Stimulated activated CD8-positive, alpha-beta memory T cell treated with anti-CD3 and anti-CD28 coated beads, Interleukin-7, amount 100 ng/mL, for 48 hours (primary cell): ENCODE measurements around the gene NT5C3A.
"Not testable (repeated sequence)": the region's sequence is repeated elsewhere in the genome, so short reads cannot be mapped to it uniquely, and the experiment has no call there.

Source experiments
- DNase-seq, 2 donors: peaks; one replicate each; pipeline ENCODE4 v3.0.0-alpha.2; 2020; ENCODE audit warnings: low read depth in 1 of 2; ENCODE audit errors: extremely low read depth in 1 of 2

The NT5C3A gene

GRCh38 chr7:33043501-33044400, 18.8 kb downstream of the NT5C3A start:
- DNase-seq, result no peak

DNA sequence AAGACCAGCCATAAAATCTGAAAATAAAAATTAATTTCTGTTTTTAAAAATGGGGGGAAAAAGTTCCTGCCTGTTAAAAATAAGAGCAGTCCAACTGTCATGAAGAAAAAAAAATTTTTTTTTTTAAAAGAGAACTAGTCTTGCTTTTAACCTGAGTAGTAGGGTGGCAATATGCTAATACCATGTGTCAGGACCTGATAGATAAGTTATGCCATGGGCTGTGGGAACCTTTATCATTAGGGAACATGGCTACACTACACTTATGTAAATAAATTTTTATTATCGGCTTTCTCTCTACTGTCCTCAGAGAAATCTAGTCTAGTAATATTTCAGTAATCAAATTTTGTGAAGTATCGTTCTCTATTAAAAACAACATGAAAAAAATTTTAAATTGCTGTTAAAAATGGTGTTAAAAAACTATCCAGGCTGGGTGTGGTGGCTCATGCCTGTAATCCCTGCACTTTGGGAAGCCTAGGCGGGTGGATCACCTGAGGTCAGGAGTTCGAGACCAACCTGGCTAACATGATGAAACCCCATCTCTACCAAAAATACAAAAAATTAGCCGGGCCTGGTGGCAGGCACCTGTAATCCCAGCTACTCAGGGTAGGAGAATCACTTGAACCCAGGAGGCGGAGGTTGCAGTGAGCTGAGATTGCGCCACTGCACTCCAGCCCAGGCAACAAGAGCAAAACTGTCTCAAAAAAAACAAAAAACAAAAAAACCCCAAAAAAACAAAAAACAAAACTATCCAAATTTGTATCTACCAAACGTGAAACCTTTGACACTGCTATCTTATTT, 20.7 kb downstream of the NT5C3A start:
- DNase-seq, result no peak

GRCh38 chr7:33040803-33041516, 21.6 kb downstream of the NT5C3A start:
- DNase-seq, result peak in 1 of 2 donors; percentile 47

GRCh38 chr7:33039903-33040292, 22.7 kb downstream of the NT5C3A start:
- DNase-seq, result no peak

GRCh38 chr7:33039257-33039902, 23.2 kb downstream of the NT5C3A start:
- DNase-seq, result no peak

GRCh38 chr7:33038639-33039038, 23.9 kb downstream of the NT5C3A start:
- no peak for DNase-seq

DNA sequence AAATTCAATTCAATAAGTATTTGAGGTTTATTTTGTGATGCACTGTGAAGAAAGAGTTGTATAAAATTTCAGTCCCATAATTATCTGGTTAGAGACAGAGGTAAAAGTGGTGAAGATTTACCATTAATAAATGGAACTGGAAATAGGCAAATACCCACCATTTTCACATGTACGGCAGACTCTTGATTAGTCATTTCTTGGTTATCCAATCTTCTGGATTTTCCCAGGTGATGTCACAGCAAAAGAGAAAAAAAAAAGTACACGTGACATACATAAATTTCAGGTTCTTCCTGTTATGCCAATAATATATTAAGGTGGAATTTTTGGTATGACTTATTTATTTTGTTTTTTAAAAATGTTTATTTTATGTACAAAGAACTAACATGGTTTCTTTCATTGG, 26.8 kb downstream of the NT5C3A start:
- no peak for DNase-seq

GRCh38 chr7:33024189-33024757, 38.3 kb downstream of the NT5C3A start:
- DNase-seq, result no peak

DNA sequence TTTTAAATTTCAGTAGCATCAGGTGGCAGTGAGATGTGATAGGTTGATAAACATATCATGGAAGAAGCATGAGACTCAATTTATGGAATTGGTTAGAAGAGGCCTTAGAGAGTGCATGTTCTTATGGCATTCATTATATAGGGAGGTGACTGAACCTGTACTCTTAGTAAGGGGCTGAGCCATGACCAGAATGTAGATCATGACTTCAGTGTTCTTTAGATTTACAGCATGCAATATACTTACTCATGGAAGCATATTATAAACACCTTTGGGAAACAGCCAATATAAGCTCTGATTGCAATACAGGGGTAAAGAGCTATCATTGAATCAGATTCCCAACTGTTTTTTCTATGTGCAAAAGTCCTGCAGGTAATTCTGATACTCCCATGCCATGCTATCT, 50.2 kb downstream of the NT5C3A start:
- DNase-seq, result no peak

DNA sequence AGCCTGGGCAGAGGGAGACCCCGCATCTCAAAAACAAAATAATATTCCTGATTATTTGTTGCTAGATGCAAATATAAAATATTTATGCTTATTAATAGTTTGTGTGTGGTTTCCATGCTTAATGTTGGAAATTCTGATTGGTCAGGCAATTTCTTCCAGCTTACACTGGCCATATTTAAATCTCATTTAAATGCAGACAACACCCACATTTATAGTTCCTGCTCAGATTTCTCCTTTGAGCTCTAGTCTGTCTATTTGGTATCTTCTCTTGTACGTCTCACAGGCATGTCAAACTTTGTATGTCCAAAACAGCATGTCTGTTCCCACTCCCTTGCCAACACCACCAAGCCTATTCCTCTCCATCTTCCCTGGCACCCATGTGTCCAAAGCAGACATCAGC, 52.8 kb downstream of the NT5C3A start:
- DNase-seq, result no peak

- not testable (repeated sequence) for DNase-seq
These were observed 56.9 kb downstream of the NT5C3A start for GRCh38 chr7:33005690-33006089.

- not testable (repeated sequence) for DNase-seq
These were observed 57.4 kb downstream of the NT5C3A start for GRCh38 chr7:33005193-33005592.

DNA sequence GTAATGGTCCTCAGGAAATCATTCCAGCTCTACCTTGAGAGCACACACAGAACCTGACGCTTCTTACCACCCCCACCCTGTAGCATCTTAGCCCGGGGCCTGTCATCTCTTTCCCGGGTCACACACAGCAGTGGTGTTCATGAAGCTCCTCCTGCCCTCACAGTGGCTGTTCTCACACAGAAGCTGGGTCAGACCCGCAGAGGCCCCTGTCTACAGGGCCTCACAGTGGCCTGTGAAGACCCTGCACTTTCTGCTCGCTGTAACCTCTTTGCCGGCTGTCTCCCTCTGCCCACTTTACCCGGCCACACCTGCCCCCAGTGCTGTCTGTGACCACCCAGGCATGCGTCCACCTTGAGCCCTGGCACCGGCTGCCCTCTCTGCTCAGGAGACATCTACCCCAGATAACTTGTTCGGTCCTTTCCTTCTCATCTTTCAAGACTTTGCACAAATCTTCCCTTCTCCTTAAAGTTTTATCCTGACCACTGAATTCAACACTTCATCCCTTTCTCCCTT, 58.4 kb downstream of the NT5C3A start:
- not testable (repeated sequence) for DNase-seq

- DNase-seq, result not testable (repeated sequence)
These were observed 59.5 kb downstream of the NT5C3A start for GRCh38 chr7:33003111-33003510.

- DNase-seq, result not testable (repeated sequence)
These were observed 63.2 kb downstream of the NT5C3A start for GRCh38 chr7:32999380-32999779.

DNA sequence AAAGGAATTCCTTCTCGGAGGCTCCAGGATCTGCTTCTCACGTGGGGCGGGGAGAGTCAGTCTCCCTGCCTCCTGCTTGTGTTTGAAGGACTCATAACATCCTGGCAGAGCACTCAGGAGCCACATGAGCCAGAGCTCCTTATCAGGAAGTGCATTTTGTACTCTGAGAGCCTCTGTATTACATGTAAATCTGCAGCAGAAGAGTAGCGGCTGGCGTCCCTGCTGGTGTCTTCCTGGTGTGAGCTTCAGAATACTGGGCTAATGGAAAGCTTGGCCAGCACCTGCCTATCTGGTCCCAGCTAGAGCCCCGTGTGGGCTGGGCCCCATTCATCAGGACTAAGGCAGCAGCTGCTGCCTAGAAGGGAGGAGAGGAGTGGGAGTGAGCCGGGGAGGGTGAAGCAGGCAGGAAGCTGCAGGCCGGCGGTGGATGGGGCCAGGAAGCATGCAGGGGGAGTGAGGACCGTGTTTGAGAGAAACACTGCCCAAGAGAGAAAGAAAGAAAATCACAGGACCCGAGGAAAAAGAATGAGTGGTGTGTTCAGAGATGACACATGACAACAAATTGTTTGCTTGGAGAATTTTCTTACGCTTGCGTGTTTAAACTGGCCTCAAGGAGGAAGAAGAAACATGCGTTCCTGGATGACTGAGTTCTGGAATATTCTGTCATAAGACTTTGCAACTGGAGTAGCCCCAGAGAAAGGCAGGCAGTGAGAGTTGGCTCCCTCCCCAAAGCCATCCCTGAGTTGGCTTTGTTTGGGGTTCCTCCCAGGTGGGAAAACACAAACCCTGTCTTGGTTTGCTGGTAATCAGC, 64.0 kb downstream of the NT5C3A start:
- DNase-seq, result not testable (repeated sequence)

DNA sequence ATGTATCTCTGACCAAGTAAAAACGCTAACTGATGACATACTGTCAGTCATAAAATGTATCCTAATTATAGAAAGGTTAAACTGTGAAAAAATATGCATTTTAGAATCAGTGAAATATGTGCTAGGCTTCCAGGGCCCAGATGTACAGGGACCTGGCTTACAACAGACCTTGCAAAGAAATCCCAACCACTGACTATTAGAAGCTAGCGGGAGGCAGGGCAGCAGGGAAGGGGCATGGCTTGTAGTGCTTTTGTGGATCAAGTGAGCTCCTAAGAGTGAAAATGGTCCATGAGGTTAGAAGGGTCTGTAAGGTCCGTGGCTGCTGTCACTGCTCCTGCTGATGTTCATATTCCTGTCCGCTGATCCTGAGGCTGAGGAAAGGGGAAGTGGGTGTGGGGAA, 64.6 kb downstream of the NT5C3A start:
- DNase-seq, result not testable (repeated sequence)

GRCh38 chr7:32992750-32993149, 69.8 kb downstream of the NT5C3A start:
- DNase-seq, result not testable (repeated sequence)

DNA sequence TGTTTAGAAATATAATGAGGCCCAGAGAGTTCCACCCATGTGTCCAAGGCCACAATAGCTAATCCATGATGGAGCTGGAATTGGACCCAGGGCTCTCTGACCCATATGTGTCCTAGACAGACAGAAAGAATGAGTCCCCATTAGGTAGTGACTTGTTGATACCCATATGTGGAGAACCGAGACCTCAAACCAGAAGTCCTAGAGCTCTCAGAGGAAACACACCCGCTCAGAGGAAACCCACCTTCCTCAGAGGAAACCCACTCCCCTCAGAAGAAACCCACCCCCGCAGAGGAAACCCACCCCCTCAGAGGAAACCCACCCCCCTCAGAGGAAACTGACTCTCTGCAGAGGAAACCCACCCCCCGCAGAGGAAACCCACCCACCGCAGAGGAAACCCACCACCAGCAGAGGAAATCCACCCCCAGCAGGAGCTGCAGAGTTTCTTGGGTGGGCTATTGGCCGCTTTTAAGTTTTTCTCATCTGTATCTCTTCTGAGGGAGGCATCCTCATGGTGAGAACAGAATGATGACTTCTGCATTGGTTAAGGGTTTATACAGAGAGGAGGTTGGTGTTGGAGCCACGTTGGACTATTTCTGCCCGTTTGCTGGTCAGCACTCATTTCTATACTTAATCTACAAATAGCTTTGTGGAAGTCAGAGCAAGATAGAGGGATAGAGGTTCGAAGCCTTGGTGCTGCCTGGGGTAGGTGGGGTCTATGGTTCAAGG, 70.4 kb downstream of the NT5C3A start:
- not testable (repeated sequence) for DNase-seq
